GM19463 (cell line): ENCODE results near the gene AKNAD1.
"Not testable (repeated sequence)": the region's sequence is repeated elsewhere in the genome, so short reads cannot be mapped to it uniquely, and the experiment has no call there.

Experiments
- ATAC-seq: cut with Tn5 transposase; IDR thresholded peaks from one replicate; pipeline ENCODE4 v1.9.1; 2021; ENCODE audit warnings: mild to moderate bottlenecking, moderate library complexity; ENCODE audit not compliant: unreplicated experiment

The AKNAD1 gene

GRCh38 chr1:108856994-108857393, at the start of gene AKNAD1:
TSS of gene AKNAD1 (minus strand) at chr1:108857094. CDS start at chr1:108852664, 4,430 bp downstream.
- ATAC-seq: no peak

GRCh38 chr1:108901106-108901505, 44.2 kb upstream of the AKNAD1 start:
- no peak for ATAC-seq

- no peak for ATAC-seq
These were observed 41.2 kb upstream of the AKNAD1 start for GRCh38 chr1:108897865-108898720.

GRCh38 chr1:108896146-108897145, 39.6 kb upstream of the AKNAD1 start:
- ATAC-seq: no peak

GRCh38 chr1:108893141-108893530, 36.2 kb upstream of the AKNAD1 start:
- ATAC-seq: no peak

- no peak for ATAC-seq
These were observed 35.7 kb upstream of the AKNAD1 start for GRCh38 chr1:108892356-108893140.

GRCh38 chr1:108889706-108890384, 33.0 kb upstream of the AKNAD1 start:
- no peak for ATAC-seq

GRCh38 chr1:108889006-108889645, 32.2 kb upstream of the AKNAD1 start:
- ATAC-seq: not testable (repeated sequence)

- no peak for ATAC-seq
These were observed 29.4 kb upstream of the AKNAD1 start for GRCh38 chr1:108886292-108886691.

- ATAC-seq: no peak
These were observed 28.1 kb upstream of the AKNAD1 start for GRCh38 chr1:108884968-108885367.

GRCh38 chr1:108882837-108883236, 25.9 kb upstream of the AKNAD1 start:
- no peak for ATAC-seq

GRCh38 chr1:108881369-108881768, 24.5 kb upstream of the AKNAD1 start:
- ATAC-seq: no peak

- no peak for ATAC-seq
These were observed 24.0 kb upstream of the AKNAD1 start for GRCh38 chr1:108880850-108881249.

GRCh38 chr1:108878678-108879077, 21.8 kb upstream of the AKNAD1 start:
- no peak for ATAC-seq

GRCh38 chr1:108878160-108878469, 21.2 kb upstream of the AKNAD1 start:
- no peak for ATAC-seq

GRCh38 chr1:108877348-108878159, 20.7 kb upstream of the AKNAD1 start:
- ATAC-seq: no peak

- ATAC-seq: no peak
These were observed 14.3 kb upstream of the AKNAD1 start for GRCh38 chr1:108871050-108871724.

- no peak for ATAC-seq
These were observed 8.5 kb upstream of the AKNAD1 start for GRCh38 chr1:108865316-108865910.
